ENCODE results near the gene PNMA6E. TPM values are rescaled to one million over a fixed set of nuclear protein-coding genes. Genes with fewer than 3 reads are reported as not detected.

PNMA6E gene
- total RNA-seq, 4 donors from 2014 or later, result not detected

- no peak for DNase-seq
- H3K27me3 ChIP-seq, result no peaks in the 10 kb centered on the region
- H3K27ac ChIP-seq, result no peak overlapping the region
- no peaks in the 10 kb centered on the region for H3K36me3 ChIP-seq
- TF ChIP-seq CTCF (IDR thresholded peaks at IDR 0.05), result no peak
- H3K9me3 ChIP-seq, result no peaks in the 10 kb centered on the region
- intact Hi-C loops (cut with DNase I; ENCODE audit: low total_unique reads), result no loop called here
- H3K4me3 ChIP-seq, result no peak overlapping the region
- no peaks in the 10 kb centered on the region for H3K4me1 ChIP-seq
These were observed 51.2 kb downstream of the PNMA6E start for GRCh38 chrX:153349952-153350351.

DNA sequence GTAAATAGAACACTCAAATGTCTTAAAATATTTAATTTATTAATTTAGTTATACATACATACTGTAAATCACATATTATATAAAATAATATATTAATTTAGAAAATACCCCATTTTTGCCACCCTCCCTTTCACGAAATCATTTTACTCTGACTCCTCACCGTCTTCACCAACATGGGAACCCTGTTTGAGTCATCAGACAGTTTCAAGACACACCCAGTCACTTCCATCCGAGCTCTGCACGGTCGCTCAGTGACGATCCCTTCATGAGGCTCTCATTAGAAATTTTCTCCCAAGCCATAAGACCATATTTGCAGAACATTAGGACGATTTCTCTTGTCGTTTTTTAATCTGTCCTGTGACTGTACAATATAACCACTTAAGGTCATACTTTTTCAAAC, 52.7 kb downstream of the PNMA6E start:
- intact Hi-C loops (cut with DNase I; ENCODE audit: low total_unique reads), result no loop called here
- DNase-seq, result no peak
- Histone ChIP-seq H3K4me1 (no peaks in the 10 kb centered on the region), H3K4me3 (no peak overlapping the region), H3K36me3 (no peaks in the 10 kb centered on the region), H3K9me3 (no peaks in the 10 kb centered on the region), H3K27me3 (no peaks in the 10 kb centered on the region), H3K27ac (no peak overlapping the region)
- TF ChIP-seq CTCF (IDR thresholded peaks at IDR 0.05), result no peak
- TF ChIP-seq POLR2A (IDR thresholded peaks at IDR 0.05), result no peak

GRCh38 chrX:153347530-153347929, 53.6 kb downstream of the PNMA6E start:
- no peak overlapping the region for H3K4me3 ChIP-seq
- no peak overlapping the region for H3K27ac ChIP-seq
- H3K9me3 ChIP-seq, result no peaks in the 10 kb centered on the region
- H3K36me3 ChIP-seq, result no peaks in the 10 kb centered on the region
- intact Hi-C loops (cut with DNase I; ENCODE audit: low total_unique reads), result no loop called here
- H3K27me3 ChIP-seq, result no peaks in the 10 kb centered on the region
- DNase-seq, result no peak
- H3K4me1 ChIP-seq, result no peaks in the 10 kb centered on the region
- TF ChIP-seq CTCF (IDR thresholded peaks at IDR 0.05), result no peak
- no peak for TF ChIP-seq POLR2A (IDR thresholded peaks at IDR 0.05)

Small RNA genes within 50 kb of the gene (small RNA-seq; reads per million reads assigned to genes)
- gene AC152007.1 (not detected), gene RN7SL667P (not detected)

Other genes with a start within 250 kb of the PNMA6E start
- gene MAGEA1, start 222.1 kb downstream of the PNMA6E start, total RNA-seq, result not detected
- gene PNMA6F, start 79.6 kb downstream of the PNMA6E start, total RNA-seq, result not detected
- gene ZNF275, start 67.2 kb downstream of the PNMA6E start, total RNA-seq, result 10 to 100 TPM in 2 of 4 donors, 1 to 10 TPM in 2; 4.9 to 18.3 (median 11.2) TPM
- 1 to 10 TPM in 2 of 4 donors, under 1 TPM in 2; 0.26 to 2.4 (median 0.88) TPM for gene ZFP92, start 10.1 kb upstream of the PNMA6E start, total RNA-seq
- 1 to 10 TPM in 3 of 4 donors, not detected in 1; 1.4 to 3.2 (median 2.9) TPM for gene TREX2, start 44.7 kb upstream of the PNMA6E start, total RNA-seq
- gene HAUS7, start 69.2 kb upstream of the PNMA6E start, total RNA-seq, result 10 to 100 TPM in 3 of 4 donors, 1 to 10 TPM in 1; 5.1 to 34.4 (median 27.1) TPM
- gene BGN, start 93.6 kb upstream of the PNMA6E start, total RNA-seq, result 10 to 100 TPM; 36.8 to 91.5 (median 50.0) TPM
- 1 to 10 TPM in 1 of 4 donors, under 1 TPM in 1, not detected in 2; 0.09 to 3.5 TPM for gene ATP2B3, start 116.3 kb upstream of the PNMA6E start, total RNA-seq
- gene CCNQ, start 197.8 kb upstream of the PNMA6E start, total RNA-seq, result 10 to 100 TPM; 14.9 to 94.5 (median 29.3) TPM
- gene DUSP9, start 245.9 kb upstream of the PNMA6E start, total RNA-seq, result under 1 TPM in 1 of 4 donors, not detected in 3; 0.21 TPM

Data from uterus (tissue), 4 donors.